GM12892 (cell line): ENCODE results near the gene HEMK1.

ENCODE experiments used
- POLR2A ChIP-seq: IDR thresholded peaks from 2 replicates; pipeline ENCODE4 v1.6.1; 2011; ENCODE audit warnings: low read depth, low read length, control low read depth
- POLR2AphosphoS5 ChIP-seq: IDR thresholded peaks from 2 replicates; pipeline ENCODE4 v1.6.1; 2011; ENCODE audit warnings: low read depth, low read length, control low read depth

DNA sequence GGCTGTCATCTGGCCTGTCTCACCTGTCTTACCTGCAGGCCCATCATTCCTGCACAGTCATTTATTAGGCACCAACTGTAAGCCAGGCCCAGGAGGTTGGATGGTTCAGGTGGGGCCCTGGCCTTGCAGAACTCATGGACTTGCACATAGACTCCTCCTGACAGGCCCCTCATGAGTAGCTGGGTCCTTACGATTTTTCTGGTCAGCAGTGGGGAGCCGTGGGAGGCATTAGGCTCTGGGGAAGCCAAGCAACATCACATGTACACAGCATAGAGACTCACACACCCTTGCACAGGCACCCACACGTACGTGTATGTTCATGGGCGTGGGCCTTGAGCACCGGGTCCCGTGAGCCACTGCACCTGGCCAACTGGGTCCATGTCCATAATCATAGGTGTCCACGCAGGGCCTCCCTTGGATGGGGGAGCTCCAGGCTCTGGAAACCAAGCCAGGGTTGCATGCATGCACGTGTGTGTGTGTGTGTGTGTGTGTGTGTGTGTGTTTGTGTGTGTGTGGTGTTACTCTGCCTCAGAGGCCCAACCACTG lies 21.9 kb downstream of the HEMK1 start:
- TF ChIP-seq POLR2A (no peak), POLR2AphosphoS5 (no peak)
